SK-N-SH treated with all-trans-retinoic acid at 6 μM for 48 hours (cell line): ENCODE data around the gene TSPAN9.

Source experiments
- ATAC-seq: fragments of 200-7000 bp; cut with Tn5 transposase; 3 replicates; pipeline ENCODE4 v1.9.1; 2020; ENCODE audit warnings: mild to moderate bottlenecking, moderate library complexity
- ARNTL ChIP-seq: fragments of 450-650 bp; formaldehyde crosslinking; IDR thresholded peaks from 2 replicates; pipeline ENCODE4 v1.5.0; 2020; ENCODE audit warnings: low read depth, mild to moderate bottlenecking, moderate library complexity, borderline replicate concordance
- BACH2 ChIP-seq: fragments of 250-450 bp; sonication (Bioruptor Pico); IDR thresholded peaks from 2 replicates; pipeline ENCODE4 v1.9.0; 2021; ENCODE audit warnings: mild to moderate bottlenecking, borderline replicate concordance
- CSDC2 ChIP-seq: fragments of 250-450 bp; sonication (Bioruptor Pico); IDR thresholded peaks from 2 replicates; pipeline ENCODE4 v1.5.0; 2020; ENCODE audit warnings: mild to moderate bottlenecking, moderate library complexity
- CSRNP3 ChIP-seq: fragments of 250-450 bp; sonication (Bioruptor Pico); IDR thresholded peaks from 2 replicates; pipeline ENCODE4 v1.5.1; 2021; ENCODE audit warnings: mild to moderate bottlenecking, moderate library complexity
- ESRRG ChIP-seq: fragments of 250-450 bp; sonication (Bioruptor Pico); IDR thresholded peaks from 2 replicates; pipeline ENCODE4 v1.6.1; 2021; ENCODE audit warnings: mild to moderate bottlenecking
- GLIS3 ChIP-seq: fragments of 250-450 bp; sonication (Bioruptor Pico); IDR thresholded peaks from 2 replicates; pipeline ENCODE4 v1.5.0; 2020; ENCODE audit warnings: mild to moderate bottlenecking, moderate library complexity
- ISL1 ChIP-seq: fragments of 250-450 bp; sonication (Bioruptor Pico); IDR thresholded peaks from 2 replicates; pipeline ENCODE4 v2.1.2; 2022; ENCODE audit warnings: mild to moderate bottlenecking, moderate library complexity
- OSR1 ChIP-seq: fragments of 250-450 bp; sonication (Bioruptor Pico); IDR thresholded peaks from 2 replicates; pipeline ENCODE4 v1.8.0; 2022; ENCODE audit warnings: moderate library complexity, mild to moderate bottlenecking, inconsistent platforms
- PATZ1 ChIP-seq: fragments of 250-450 bp; sonication (Bioruptor Pico); IDR thresholded peaks from 2 replicates; pipeline ENCODE4 v1.8.0; 2020; ENCODE audit warnings: mild to moderate bottlenecking, moderate library complexity, borderline replicate concordance
- POU6F1 ChIP-seq: fragments of 250-450 bp; sonication (Bioruptor Pico); IDR thresholded peaks from 2 replicates; pipeline ENCODE4 v1.8.0; 2021; ENCODE audit warnings: low read depth, mild to moderate bottlenecking, moderate library complexity, borderline replicate concordance
- RARB ChIP-seq: fragments of 250-450 bp; sonication (Bioruptor Pico); IDR thresholded peaks from 2 replicates; pipeline ENCODE4 v1.8.0; 2021; ENCODE audit warnings: mild to moderate bottlenecking, moderate library complexity
- SNAI2 ChIP-seq: fragments of 250-450 bp; sonication (Bioruptor Pico); IDR thresholded peaks from 2 replicates; pipeline ENCODE4 v1.5.0; 2020; ENCODE audit warnings: mild to moderate bottlenecking, moderate library complexity
- TCF4 ChIP-seq: fragments of 250-450 bp; sonication (Bioruptor Pico); IDR thresholded peaks from 2 replicates; pipeline ENCODE4 v1.8.0; 2021; ENCODE audit warnings: mild to moderate bottlenecking, moderate library complexity, borderline replicate concordance
- TOX ChIP-seq: fragments of 250-450 bp; sonication (Bioruptor Pico); IDR thresholded peaks from 2 replicates; pipeline ENCODE4 v1.8.0; 2021; ENCODE audit warnings: mild to moderate bottlenecking, moderate library complexity, borderline replicate concordance
- ZC3H10 ChIP-seq: fragments of 250-450 bp; sonication (Bioruptor Pico); IDR thresholded peaks from 2 replicates; pipeline ENCODE4 v1.5.1; 2021; ENCODE audit warnings: mild to moderate bottlenecking, moderate library complexity
- ZFP3 ChIP-seq: fragments of 250-450 bp; sonication (Bioruptor Pico); IDR thresholded peaks from 2 replicates; pipeline ENCODE4 v1.5.0; 2020; ENCODE audit warnings: mild to moderate bottlenecking, moderate library complexity
- ZFP30 ChIP-seq: fragments of 450-650 bp; formaldehyde crosslinking; IDR thresholded peaks from 2 replicates; pipeline ENCODE4 v1.5.0; 2022; ENCODE audit warnings: mild to moderate bottlenecking, moderate library complexity
- ZNF565 ChIP-seq: fragments of 450-650 bp; formaldehyde crosslinking; conservative IDR thresholded peaks from 2 replicates; pipeline ENCODE4 v1.5.0; 2020; ENCODE audit warnings: low read depth, mild to moderate bottlenecking, moderate library complexity
- ZNF8 ChIP-seq: fragments of 450-650 bp; formaldehyde crosslinking; IDR thresholded peaks from 2 replicates; pipeline ENCODE4 v1.5.0; 2020; ENCODE audit warnings: mild to moderate bottlenecking, moderate library complexity
- TF ChIP-seq, protein P1 (sequence below): fragments of 250-450 bp; sonication (Bioruptor Pico); IDR thresholded peaks from 2 replicates; pipeline ENCODE4 v1.5.1; 2020; ENCODE audit warnings: low read depth, mild to moderate bottlenecking, moderate library complexity
- TF ChIP-seq, protein P2 (sequence below): fragments of 250-450 bp; sonication (Bioruptor Pico); IDR thresholded peaks from 2 replicates; pipeline ENCODE4 v1.5.0; 2020; ENCODE audit warnings: mild to moderate bottlenecking, moderate library complexity

TSPAN9 gene

GRCh38 chr12:3229577-3229976 lies 152.4 kb downstream of the TSPAN9 start (continued):
- TF ChIP-seq CSRNP3 (CRISPR knock-in tag) (no peak), RARB (no peak), CSDC2 (CRISPR knock-in tag) (no peak)
- TF ChIP-seq, protein P1, sequence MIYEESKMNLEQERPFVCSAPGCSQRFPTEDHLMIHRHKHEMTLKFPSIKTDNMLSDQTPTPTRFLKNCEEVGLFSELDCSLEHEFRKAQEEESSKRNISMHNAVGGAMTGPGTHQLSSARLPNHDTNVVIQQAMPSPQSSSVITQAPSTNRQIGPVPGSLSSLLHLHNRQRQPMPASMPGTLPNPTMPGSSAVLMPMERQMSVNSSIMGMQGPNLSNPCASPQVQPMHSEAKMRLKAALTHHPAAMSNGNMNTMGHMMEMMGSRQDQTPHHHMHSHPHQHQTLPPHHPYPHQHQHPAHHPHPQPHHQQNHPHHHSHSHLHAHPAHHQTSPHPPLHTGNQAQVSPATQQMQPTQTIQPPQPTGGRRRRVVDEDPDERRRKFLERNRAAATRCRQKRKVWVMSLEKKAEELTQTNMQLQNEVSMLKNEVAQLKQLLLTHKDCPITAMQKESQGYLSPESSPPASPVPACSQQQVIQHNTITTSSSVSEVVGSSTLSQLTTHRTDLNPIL (CRISPR knock-in tag): no peak

DNA sequence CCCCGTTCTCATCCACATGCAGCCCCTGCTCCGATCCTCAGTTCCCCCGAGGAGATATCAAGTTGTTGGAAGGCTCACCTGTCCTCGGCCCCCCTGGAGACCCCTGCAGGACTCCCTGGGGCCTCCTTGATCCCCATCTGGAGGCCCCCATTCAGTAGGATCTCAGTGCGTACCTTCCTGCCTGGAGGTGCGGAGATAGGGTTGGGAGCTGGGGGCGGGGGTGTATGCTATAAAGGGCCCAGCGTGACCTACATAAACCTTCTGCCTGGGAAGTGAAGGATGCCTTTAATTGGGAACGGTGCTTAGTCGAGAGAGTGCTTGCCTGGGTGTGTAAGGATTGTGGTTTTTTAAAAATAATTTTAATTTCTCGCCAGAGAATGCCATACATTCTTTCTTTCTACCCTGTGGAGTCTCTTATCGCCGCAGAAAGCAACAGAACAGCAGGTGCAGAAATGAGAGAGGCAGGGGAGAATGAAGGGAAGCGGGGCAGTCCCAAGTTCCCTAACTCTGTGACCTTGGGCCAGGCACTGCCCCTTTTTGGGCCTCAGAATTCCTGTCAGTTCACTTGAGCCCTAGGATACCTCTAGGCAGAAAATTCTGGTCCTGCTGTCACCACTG lies 153.7 kb downstream of the TSPAN9 start:
- ATAC-seq: no peak
- TF ChIP-seq TOX (CRISPR knock-in tag): no peak
- TF ChIP-seq ESRRG (CRISPR knock-in tag): no peak
- TF ChIP-seq PATZ1: no peak
- TF ChIP-seq RARB: no peak
- no peak for TF ChIP-seq SNAI2 (CRISPR knock-in tag)
- no peak for TF ChIP-seq POU6F1 (CRISPR knock-in tag)
- no peak for TF ChIP-seq ZNF565 (CRISPR knock-in tag)
- no peak for TF ChIP-seq ZNF8 (CRISPR knock-in tag)

DNA sequence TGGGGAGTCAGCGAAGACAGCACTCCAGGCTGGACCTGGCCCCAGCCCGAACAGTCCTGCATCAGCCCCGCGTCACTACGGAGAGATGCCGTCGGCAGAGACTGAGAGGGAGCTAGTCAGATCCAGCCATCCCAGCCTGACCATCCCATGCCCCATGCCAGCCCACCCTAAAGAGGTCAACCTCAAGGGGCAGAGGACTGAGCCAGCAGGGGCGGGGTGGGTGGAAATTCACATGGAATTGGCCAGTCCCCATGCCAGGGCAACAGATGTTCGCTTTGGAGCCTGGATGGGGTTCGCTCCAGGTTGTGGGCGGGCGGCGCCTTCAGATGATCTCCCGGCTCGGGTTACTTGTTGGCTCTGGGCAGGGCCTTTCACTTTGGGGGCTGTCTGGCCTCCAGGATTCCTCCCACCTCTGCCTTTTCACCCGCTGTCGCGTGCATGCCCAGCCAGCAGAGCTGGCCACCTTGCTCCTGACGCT lies 154.3 kb downstream of the TSPAN9 start:
- TF ChIP-seq ZFP3 (CRISPR knock-in tag) (no peak), OSR1 (CRISPR knock-in tag) (no peak), TCF4 (no peak), SNAI2 (CRISPR knock-in tag) (no peak), ZNF565 (CRISPR knock-in tag) (no peak), ESRRG (CRISPR knock-in tag) (no peak)
- peak; percentile 23; the same call in 1 of the 3 replicates for ATAC-seq

- no peak for ATAC-seq
- no peak for TF ChIP-seq GLIS3
- no peak for TF ChIP-seq OSR1 (CRISPR knock-in tag)
- no peak for TF ChIP-seq ZNF8 (CRISPR knock-in tag)
- TF ChIP-seq, protein P2, sequence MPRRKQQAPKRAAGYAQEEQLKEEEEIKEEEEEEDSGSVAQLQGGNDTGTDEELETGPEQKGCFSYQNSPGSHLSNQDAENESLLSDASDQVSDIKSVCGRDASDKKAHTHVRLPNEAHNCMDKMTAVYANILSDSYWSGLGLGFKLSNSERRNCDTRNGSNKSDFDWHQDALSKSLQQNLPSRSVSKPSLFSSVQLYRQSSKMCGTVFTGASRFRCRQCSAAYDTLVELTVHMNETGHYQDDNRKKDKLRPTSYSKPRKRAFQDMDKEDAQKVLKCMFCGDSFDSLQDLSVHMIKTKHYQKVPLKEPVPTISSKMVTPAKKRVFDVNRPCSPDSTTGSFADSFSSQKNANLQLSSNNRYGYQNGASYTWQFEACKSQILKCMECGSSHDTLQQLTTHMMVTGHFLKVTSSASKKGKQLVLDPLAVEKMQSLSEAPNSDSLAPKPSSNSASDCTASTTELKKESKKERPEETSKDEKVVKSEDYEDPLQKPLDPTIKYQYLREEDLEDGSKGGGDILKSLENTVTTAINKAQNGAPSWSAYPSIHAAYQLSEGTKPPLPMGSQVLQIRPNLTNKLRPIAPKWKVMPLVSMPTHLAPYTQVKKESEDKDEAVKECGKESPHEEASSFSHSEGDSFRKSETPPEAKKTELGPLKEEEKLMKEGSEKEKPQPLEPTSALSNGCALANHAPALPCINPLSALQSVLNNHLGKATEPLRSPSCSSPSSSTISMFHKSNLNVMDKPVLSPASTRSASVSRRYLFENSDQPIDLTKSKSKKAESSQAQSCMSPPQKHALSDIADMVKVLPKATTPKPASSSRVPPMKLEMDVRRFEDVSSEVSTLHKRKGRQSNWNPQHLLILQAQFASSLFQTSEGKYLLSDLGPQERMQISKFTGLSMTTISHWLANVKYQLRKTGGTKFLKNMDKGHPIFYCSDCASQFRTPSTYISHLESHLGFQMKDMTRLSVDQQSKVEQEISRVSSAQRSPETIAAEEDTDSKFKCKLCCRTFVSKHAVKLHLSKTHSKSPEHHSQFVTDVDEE: no peak
- TF ChIP-seq ESRRG (CRISPR knock-in tag): no peak
- TF ChIP-seq ZC3H10: no peak
- no peak for TF ChIP-seq ARNTL
- TF ChIP-seq POU6F1 (CRISPR knock-in tag): no peak
- TF ChIP-seq TOX (CRISPR knock-in tag): no peak
- TF ChIP-seq ZFP30: no peak
- no peak for TF ChIP-seq ZNF565 (CRISPR knock-in tag)
- TF ChIP-seq ISL1 (CRISPR knock-in tag): no peak
- TF ChIP-seq CSDC2 (CRISPR knock-in tag): no peak
- TF ChIP-seq BACH2 (CRISPR knock-in tag): no peak
- TF ChIP-seq, protein P1 (CRISPR knock-in tag): no peak
- TF ChIP-seq PATZ1: no peak
Observed at GRCh38 chr12:3233797-3234196, 156.6 kb downstream of the TSPAN9 start.
